Peyer's patch (tissue), 4 donors: Measurements from ENCODE around the gene GIPC1. TPM values are rescaled to one million over a fixed set of nuclear protein-coding genes. Genes with fewer than 3 reads are reported as not detected.

Experiments
- DNase-seq, 3 donors: peaks; one replicate each; pipeline ENCODE4 v3.0.0-alpha.2; 2017 to 2019
- H3K27ac ChIP-seq, 4 donors: fragments of 200-600 bp; sonication (generic); one replicate each; pipeline ENCODE4 v1.5.1; 2016 to 2019
- H3K27me3 ChIP-seq, 2 donors: fragments of 200-600 bp; sonication (generic); one replicate each; pipeline ENCODE4 v1.5.1; 2019
- H3K36me3 ChIP-seq, 3 donors: fragments of 200-600 bp; sonication (generic); one replicate each; pipeline ENCODE4 v1.5.1; 2016 to 2019
- H3K4me1 ChIP-seq, 4 donors: fragments of 200-600 bp; sonication (generic); one replicate each; pipeline ENCODE4 v1.5.1; 2016 to 2019
- H3K4me3 ChIP-seq, 4 donors: fragments of 200-600 bp; sonication (generic); 1 replicate in 3 of 4; 2 replicates in 1 of 4; pipeline ENCODE4 v1.5.1; 2016 to 2019; ENCODE audit warnings: mild to moderate bottlenecking in 1 of 4
- H3K9me3 ChIP-seq, 4 donors: fragments of 200-600 bp; sonication (generic); one replicate each; pipeline ENCODE4 v1.5.1; 2016 to 2019; ENCODE audit warnings: mild to moderate bottlenecking in 1 of 4
- POLR2A ChIP-seq, 2 donors: fragments of 450-650 bp; IDR thresholded peaks; one replicate each; pipeline ENCODE4 v1.5.1; 2017; ENCODE audit warnings: antibody characterized with exemption in 2 of 2, mild to moderate bottlenecking in 2 of 2, moderate library complexity in 2 of 2
- total RNA-seq, 4 donors: library from RNA; depleted of rRNA; stranded (reverse); fragments of >200 nt; gene quantifications; one replicate each; pipeline ENCODE4 v1.1.0, GENCODE V29; 2016
- TF ChIP-seq, protein P1 (sequence below), 6 experiments: fragments of 450-650 bp in 4 of 6; fragments of 200-600 bp in 2 of 6; sonication (generic) in 1 of 6; IDR thresholded peaks; one replicate each; pipeline ENCODE4 v1.5.1; 2017 to 2019; ENCODE audit warnings: antibody characterized with exemption in 6 of 6, mild to moderate bottlenecking in 3 of 6, moderate library complexity in 1 of 6

Gene GIPC1
- total RNA-seq, 4 donors from 2014 or later: 45.8 to 68.5 (median 65.2) TPM

- H3K36me3 ChIP-seq: peaks cover 0 to 33% (median 0%) of the 10 kb centered on the region in 3 donors
- no peak for DNase-seq
- H3K27me3 ChIP-seq: peaks cover 0 to 3% of the 10 kb centered on the region in 2 donors
- no peak for TF ChIP-seq POLR2A (IDR thresholded peaks at IDR 0.05)
- TF ChIP-seq, protein P1, sequence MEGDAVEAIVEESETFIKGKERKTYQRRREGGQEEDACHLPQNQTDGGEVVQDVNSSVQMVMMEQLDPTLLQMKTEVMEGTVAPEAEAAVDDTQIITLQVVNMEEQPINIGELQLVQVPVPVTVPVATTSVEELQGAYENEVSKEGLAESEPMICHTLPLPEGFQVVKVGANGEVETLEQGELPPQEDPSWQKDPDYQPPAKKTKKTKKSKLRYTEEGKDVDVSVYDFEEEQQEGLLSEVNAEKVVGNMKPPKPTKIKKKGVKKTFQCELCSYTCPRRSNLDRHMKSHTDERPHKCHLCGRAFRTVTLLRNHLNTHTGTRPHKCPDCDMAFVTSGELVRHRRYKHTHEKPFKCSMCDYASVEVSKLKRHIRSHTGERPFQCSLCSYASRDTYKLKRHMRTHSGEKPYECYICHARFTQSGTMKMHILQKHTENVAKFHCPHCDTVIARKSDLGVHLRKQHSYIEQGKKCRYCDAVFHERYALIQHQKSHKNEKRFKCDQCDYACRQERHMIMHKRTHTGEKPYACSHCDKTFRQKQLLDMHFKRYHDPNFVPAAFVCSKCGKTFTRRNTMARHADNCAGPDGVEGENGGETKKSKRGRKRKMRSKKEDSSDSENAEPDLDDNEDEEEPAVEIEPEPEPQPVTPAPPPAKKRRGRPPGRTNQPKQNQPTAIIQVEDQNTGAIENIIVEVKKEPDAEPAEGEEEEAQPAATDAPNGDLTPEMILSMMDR (IDR thresholded peaks at IDR 0.05): no peak
- peak overlapping the region in 3 of 4 donors; percentile 30 to 57 (median 40) for H3K27ac ChIP-seq
- H3K4me1 ChIP-seq: peaks cover 0 to 45% (median 18%) of the 10 kb centered on the region in 4 donors
- H3K4me3 ChIP-seq: no peak overlapping the region
- no peaks in the 10 kb centered on the region for H3K9me3 ChIP-seq
Measured at GRCh38 chr19:14476327-14476672, 19.6 kb downstream of the GIPC1 start.

GRCh38 chr19:14475251-14476073, 20.5 kb downstream of the GIPC1 start, which contains the start of gene PTGER1:
TSS of gene PTGER1 (minus strand) at chr19:14475354. CDS start at chr19:14474320, 1,034 bp downstream.
- Histone ChIP-seq H3K36me3 (peaks cover 0 to 38% (median 0%) of the 10 kb centered on the region in 3 donors), H3K4me3 (peak within 1 kb of the TSS in 1 of 4 donors; percentile 11), H3K4me1 (peaks cover 0 to 45% (median 18%) of the 10 kb centered on the region in 4 donors), H3K27me3 (peaks cover 0 to 3% of the 10 kb centered on the region in 2 donors), H3K27ac (peak within 1 kb of the TSS in 3 of 4 donors; percentile 30 to 57 (median 40)), H3K9me3 (no peaks in the 10 kb centered on the region)
- TF ChIP-seq, protein P1 (IDR thresholded peaks at IDR 0.05): peak in 2 of 6 experiments; percentile 8 to 24
- no peak for TF ChIP-seq POLR2A (IDR thresholded peaks at IDR 0.05)
- DNase-seq: no peak

- H3K27ac ChIP-seq: peak overlapping the region in 3 of 4 donors; percentile 1 to 57 (median 40)
- peaks cover 0 to 43% (median 18%) of the 10 kb centered on the region in 4 donors for H3K4me1 ChIP-seq
- TF ChIP-seq, protein P1 (IDR thresholded peaks at IDR 0.05): no peak
- no peak for TF ChIP-seq POLR2A (IDR thresholded peaks at IDR 0.05)
- peak overlapping the region in 1 of 4 donors; percentile 11 for H3K4me3 ChIP-seq
- H3K36me3 ChIP-seq: peaks cover 0 to 38% (median 0%) of the 10 kb centered on the region in 3 donors
- peaks cover 0 to 3% of the 10 kb centered on the region in 2 donors for H3K27me3 ChIP-seq
- H3K9me3 ChIP-seq: no peaks in the 10 kb centered on the region
- no peak for DNase-seq
Measured at GRCh38 chr19:14474827-14475226, 21.1 kb downstream of the GIPC1 start.

GRCh38 chr19:14473978-14474578, 21.8 kb downstream of the GIPC1 start:
- H3K27me3 ChIP-seq: peaks cover 0 to 3% of the 10 kb centered on the region in 2 donors
- H3K4me3 ChIP-seq: peak overlapping the region in 2 of 4 donors; percentile 34 to 36
- no peak overlapping the region for H3K27ac ChIP-seq
- TF ChIP-seq POLR2A (IDR thresholded peaks at IDR 0.05): no peak
- TF ChIP-seq, protein P1 (IDR thresholded peaks at IDR 0.05): no peak
- peaks cover 0 to 38% (median 0%) of the 10 kb centered on the region in 3 donors for H3K36me3 ChIP-seq
- H3K9me3 ChIP-seq: no peaks in the 10 kb centered on the region
- no peak for DNase-seq
- H3K4me1 ChIP-seq: peaks cover 0 to 43% (median 18%) of the 10 kb centered on the region in 4 donors

GRCh38 chr19:14473073-14473977, 22.6 kb downstream of the GIPC1 start:
- H3K4me1 ChIP-seq: peaks cover 0 to 43% (median 18%) of the 10 kb centered on the region in 4 donors
- H3K27me3 ChIP-seq: peaks cover 0 to 3% of the 10 kb centered on the region in 2 donors
- H3K4me3 ChIP-seq: peak overlapping the region in 3 of 4 donors; percentile 9 to 36 (median 34)
- no peak for DNase-seq
- no peak overlapping the region for H3K27ac ChIP-seq
- H3K36me3 ChIP-seq: peaks cover 0 to 35% (median 0%) of the 10 kb centered on the region in 3 donors
- TF ChIP-seq, protein P1 (IDR thresholded peaks at IDR 0.05): no peak
- no peak for TF ChIP-seq POLR2A (IDR thresholded peaks at IDR 0.05)
- no peaks in the 10 kb centered on the region for H3K9me3 ChIP-seq
